HCT116 (cell line): ENCODE results near the gene CXorf49.

Source experiments
- POLR2A ChIP-seq: IDR thresholded peaks from 2 replicates; pipeline ENCODE4 v1.7.0; 2011; ENCODE audit warnings: borderline replicate concordance; ENCODE audit not compliant: insufficient read depth, insufficient read length; ENCODE audit errors: extremely low read depth
- POLR2AphosphoS5 ChIP-seq: IDR thresholded peaks from 2 replicates; pipeline ENCODE4 v1.6.1; 2011; ENCODE audit warnings: mild to moderate bottlenecking, low read depth, low read length, moderate library complexity
- YY1 ChIP-seq: IDR thresholded peaks from 2 replicates; pipeline ENCODE4 v1.6.1; 2011; ENCODE audit warnings: low read length, low read depth, moderate library complexity, mild to moderate bottlenecking; ENCODE audit not compliant: insufficient replicate concordance; ENCODE audit errors: extremely low read depth
- TF ChIP-seq, protein P1 (sequence below), 3 experiments: fragments of 200-600 bp in 1 of 3; sonication (generic) in 1 of 3; IDR thresholded peaks in 2 of 3; conservative IDR thresholded peaks in 1 of 3; 2 replicates each; pipeline ENCODE4 v1.5.1; 2012 to 2017; ENCODE audit warnings: low read depth in 2 of 3, low read length in 2 of 3, antibody characterized with exemption in 1 of 3, borderline replicate concordance in 1 of 3, control low read depth in 1 of 3, mild to moderate bottlenecking in 1 of 3, mixed read lengths in 1 of 3, mixed run types in 1 of 3, moderate library complexity in 1 of 3; ENCODE audit not compliant: insufficient read depth in 1 of 3
- TF ChIP-seq, protein P2 (sequence below): IDR thresholded peaks from 2 replicates; pipeline ENCODE4 v1.6.1; 2011; ENCODE audit warnings: mild to moderate bottlenecking, low read length, moderate library complexity; ENCODE audit not compliant: insufficient replicate concordance; ENCODE audit errors: extremely low read depth

DNA sequence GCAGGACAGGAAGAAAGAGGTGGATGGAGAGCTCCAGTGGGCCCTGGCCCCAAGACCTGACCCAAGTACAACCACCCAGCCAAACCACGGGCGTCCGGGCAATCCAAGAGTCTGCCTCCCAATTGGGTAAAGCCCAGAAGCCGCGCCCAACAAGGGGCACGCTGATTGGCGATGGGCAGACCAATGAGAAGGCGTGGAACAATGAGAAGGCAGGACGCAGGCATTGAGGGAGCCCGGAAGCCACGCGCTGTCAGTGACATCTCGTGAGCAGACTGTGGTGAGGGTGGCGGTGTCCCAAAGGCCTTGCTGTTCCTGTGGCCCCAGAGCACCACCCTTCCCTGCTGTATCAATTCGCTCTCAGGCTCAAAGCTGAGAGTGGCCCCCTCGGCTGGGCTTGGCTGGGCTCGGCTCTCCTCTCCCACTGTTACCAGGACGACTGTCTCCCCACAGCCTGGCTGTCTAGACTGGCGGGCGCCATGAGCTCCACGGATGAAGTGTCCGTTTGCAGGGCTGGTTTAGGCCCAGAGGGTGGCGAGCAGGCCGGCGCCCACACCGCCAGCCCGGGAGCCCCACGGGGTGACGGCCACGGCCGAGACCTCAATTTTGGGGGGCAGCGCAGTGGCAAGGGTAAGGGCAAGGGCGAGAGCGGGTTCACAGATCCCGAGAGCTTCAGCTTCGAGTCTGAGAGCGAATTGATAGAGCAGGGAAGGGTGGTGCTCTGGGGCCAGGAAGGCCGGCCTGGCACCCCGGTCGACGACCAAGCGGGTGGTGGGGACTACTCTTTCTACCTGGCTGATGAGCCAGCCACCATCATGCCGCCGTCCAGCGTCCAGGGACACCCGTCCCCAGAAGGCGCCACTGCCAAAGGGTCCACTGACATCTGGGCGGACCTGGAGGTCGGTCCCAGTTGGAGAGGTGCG is 50.5 kb downstream of the CXorf49 start, which contains the start of gene LOC101059915:
- TF ChIP-seq POLR2AphosphoS5 = no peak
- TF ChIP-seq YY1 = no peak
- TF ChIP-seq, protein P1, sequence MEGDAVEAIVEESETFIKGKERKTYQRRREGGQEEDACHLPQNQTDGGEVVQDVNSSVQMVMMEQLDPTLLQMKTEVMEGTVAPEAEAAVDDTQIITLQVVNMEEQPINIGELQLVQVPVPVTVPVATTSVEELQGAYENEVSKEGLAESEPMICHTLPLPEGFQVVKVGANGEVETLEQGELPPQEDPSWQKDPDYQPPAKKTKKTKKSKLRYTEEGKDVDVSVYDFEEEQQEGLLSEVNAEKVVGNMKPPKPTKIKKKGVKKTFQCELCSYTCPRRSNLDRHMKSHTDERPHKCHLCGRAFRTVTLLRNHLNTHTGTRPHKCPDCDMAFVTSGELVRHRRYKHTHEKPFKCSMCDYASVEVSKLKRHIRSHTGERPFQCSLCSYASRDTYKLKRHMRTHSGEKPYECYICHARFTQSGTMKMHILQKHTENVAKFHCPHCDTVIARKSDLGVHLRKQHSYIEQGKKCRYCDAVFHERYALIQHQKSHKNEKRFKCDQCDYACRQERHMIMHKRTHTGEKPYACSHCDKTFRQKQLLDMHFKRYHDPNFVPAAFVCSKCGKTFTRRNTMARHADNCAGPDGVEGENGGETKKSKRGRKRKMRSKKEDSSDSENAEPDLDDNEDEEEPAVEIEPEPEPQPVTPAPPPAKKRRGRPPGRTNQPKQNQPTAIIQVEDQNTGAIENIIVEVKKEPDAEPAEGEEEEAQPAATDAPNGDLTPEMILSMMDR (IDR thresholded peaks at IDR 0.05 in 2 of 3, conservative IDR thresholded peaks at IDR 0.05 in 1 of 3; ENCODE audit: borderline replicate concordance in 1 of 3, insufficient read depth in 1 of 3, low read depth in 2 of 3, low read length in 2 of 3) = no peak
- TF ChIP-seq POLR2A = no peak
- TF ChIP-seq, protein P2, sequence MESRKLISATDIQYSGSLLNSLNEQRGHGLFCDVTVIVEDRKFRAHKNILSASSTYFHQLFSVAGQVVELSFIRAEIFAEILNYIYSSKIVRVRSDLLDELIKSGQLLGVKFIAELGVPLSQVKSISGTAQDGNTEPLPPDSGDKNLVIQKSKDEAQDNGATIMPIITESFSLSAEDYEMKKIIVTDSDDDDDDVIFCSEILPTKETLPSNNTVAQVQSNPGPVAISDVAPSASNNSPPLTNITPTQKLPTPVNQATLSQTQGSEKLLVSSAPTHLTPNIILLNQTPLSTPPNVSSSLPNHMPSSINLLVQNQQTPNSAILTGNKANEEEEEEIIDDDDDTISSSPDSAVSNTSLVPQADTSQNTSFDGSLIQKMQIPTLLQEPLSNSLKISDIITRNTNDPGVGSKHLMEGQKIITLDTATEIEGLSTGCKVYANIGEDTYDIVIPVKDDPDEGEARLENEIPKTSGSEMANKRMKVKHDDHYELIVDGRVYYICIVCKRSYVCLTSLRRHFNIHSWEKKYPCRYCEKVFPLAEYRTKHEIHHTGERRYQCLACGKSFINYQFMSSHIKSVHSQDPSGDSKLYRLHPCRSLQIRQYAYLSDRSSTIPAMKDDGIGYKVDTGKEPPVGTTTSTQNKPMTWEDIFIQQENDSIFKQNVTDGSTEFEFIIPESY = no peak
